Colonic mucosa (tissue), 4 donors: ENCODE results near the gene PI4KA. TPM values are rescaled to one million over a fixed set of nuclear protein-coding genes. Genes with fewer than 3 reads are reported as not detected.

Source experiments
- DNase-seq: peaks from one replicate; pipeline ENCODE4 v3.0.0-alpha.2; 2020
- H3K27ac ChIP-seq: fragments of 200-600 bp; one replicate; pipeline ENCODE4 v1.8.0; 2021
- H3K27me3 ChIP-seq: fragments of 200-600 bp; one replicate; pipeline ENCODE4 v1.8.0; 2021
- H3K36me3 ChIP-seq: fragments of 200-600 bp; one replicate; pipeline ENCODE4 v1.8.0; 2021
- H3K4me1 ChIP-seq: fragments of 200-600 bp; one replicate; pipeline ENCODE4 v1.8.0; 2021; ENCODE audit warnings: mild to moderate bottlenecking
- H3K4me3 ChIP-seq: fragments of 200-600 bp; one replicate; pipeline ENCODE4 v1.8.0; 2021
- H3K9ac ChIP-seq, 2 donors: one replicate each; pipeline ENCODE4 v1.7.0; 2013; ENCODE audit warnings: control low read depth in 2 of 2, low read depth in 2 of 2, low read length in 2 of 2
- H3K9me3 ChIP-seq: fragments of 200-600 bp; one replicate; pipeline ENCODE4 v1.8.0; 2021
- intact Hi-C: fragments of 100-400 bp; cut with DNase I; formaldehyde crosslinking; loops from one replicate; pipeline ENCODE4 v1.14.1; 2022
- total RNA-seq, 2 donors: library from RNA; stranded (reverse); fragmentation: NEBNext Ultra II Directional in 1 of 2; extraction: Animal tissue kit (Norgen Biotek cat#: 25700) in 1 of 2; gene quantifications; one replicate each; pipeline ENCODE4 v1.2.1, GENCODE V29; 2021
- TF ChIP-seq, protein P1 (sequence below): fragments of 200-600 bp; IDR thresholded peaks from one replicate; pipeline ENCODE4 v1.8.0; 2022; ENCODE audit warnings: antibody characterized with exemption, mild to moderate bottlenecking
- donor health status: healthy.
- donor health status: DM: no; HTN: no; CAD: no.
- donor health status: DM: no; HTN: no; CAD: no.

Gene PI4KA
- total RNA-seq, 2 donors from 2014 or later: 69.4 to 86.8 TPM

- Histone ChIP-seq H3K27me3 (no peaks in the 10 kb centered on the region), H3K9ac (no peak overlapping the region), H3K27ac (no peak overlapping the region), H3K36me3 (no peaks in the 10 kb centered on the region), H3K9me3 (no peaks in the 10 kb centered on the region), H3K4me1 (no peaks in the 10 kb centered on the region), H3K4me3 (no peak overlapping the region)
- no peak for DNase-seq
- TF ChIP-seq, protein P1, sequence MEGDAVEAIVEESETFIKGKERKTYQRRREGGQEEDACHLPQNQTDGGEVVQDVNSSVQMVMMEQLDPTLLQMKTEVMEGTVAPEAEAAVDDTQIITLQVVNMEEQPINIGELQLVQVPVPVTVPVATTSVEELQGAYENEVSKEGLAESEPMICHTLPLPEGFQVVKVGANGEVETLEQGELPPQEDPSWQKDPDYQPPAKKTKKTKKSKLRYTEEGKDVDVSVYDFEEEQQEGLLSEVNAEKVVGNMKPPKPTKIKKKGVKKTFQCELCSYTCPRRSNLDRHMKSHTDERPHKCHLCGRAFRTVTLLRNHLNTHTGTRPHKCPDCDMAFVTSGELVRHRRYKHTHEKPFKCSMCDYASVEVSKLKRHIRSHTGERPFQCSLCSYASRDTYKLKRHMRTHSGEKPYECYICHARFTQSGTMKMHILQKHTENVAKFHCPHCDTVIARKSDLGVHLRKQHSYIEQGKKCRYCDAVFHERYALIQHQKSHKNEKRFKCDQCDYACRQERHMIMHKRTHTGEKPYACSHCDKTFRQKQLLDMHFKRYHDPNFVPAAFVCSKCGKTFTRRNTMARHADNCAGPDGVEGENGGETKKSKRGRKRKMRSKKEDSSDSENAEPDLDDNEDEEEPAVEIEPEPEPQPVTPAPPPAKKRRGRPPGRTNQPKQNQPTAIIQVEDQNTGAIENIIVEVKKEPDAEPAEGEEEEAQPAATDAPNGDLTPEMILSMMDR: no peak
- intact Hi-C loops: loop anchor here (10.0 kb wide), 1 partner anchor 87 kb away; the partner anchor contains the start of gene AIFM3
Measured at GRCh38 chr22:20877715-20878114, 19.1 kb upstream of the PI4KA start.

GRCh38 chr22:20875296-20875695 is 16.7 kb upstream of the PI4KA start:
- intact Hi-C loops: loop anchor here (10.0 kb wide), 1 partner anchor 90 kb away; the partner anchor contains the start of gene AIFM3
- H3K4me3 ChIP-seq: no peak overlapping the region
- no peak for DNase-seq
- no peaks in the 10 kb centered on the region for H3K36me3 ChIP-seq
- no peaks in the 10 kb centered on the region for H3K27me3 ChIP-seq
- TF ChIP-seq, protein P1: no peak
- no peak overlapping the region for H3K27ac ChIP-seq
- no peaks in the 10 kb centered on the region for H3K4me1 ChIP-seq
- no peak overlapping the region for H3K9ac ChIP-seq
- H3K9me3 ChIP-seq: no peaks in the 10 kb centered on the region

DNA sequence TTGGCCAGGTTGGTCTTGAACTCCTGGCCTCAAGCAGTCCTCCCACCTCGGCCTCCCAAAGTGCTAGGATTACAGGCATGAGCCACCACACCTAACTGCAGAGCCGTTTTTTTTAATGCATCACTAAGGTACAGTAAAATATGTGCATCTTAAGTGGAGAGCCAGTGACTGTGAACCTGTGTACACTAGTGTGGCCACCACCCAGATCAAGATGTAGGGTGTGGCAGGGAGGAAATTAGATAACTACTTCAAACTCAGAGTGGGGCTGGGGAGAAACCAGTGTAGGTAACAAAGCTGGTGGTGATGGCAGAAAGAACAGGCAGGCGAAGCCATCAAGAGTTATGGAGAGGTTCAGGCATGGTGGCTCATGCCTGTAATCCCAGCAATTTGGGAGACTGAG is 14.6 kb upstream of the PI4KA start:
- no peaks in the 10 kb centered on the region for H3K27me3 ChIP-seq
- H3K9me3 ChIP-seq: no peaks in the 10 kb centered on the region
- H3K4me1 ChIP-seq: peaks cover under 1% of the 10 kb centered on the region
- H3K4me3 ChIP-seq: no peak overlapping the region
- H3K36me3 ChIP-seq: no peaks in the 10 kb centered on the region
- DNase-seq: no peak
- TF ChIP-seq, protein P1: no peak
- no peak overlapping the region for H3K27ac ChIP-seq
- intact Hi-C loops: loop anchor here (10.0 kb wide), 1 partner anchor 92 kb away; the partner anchor contains the start of gene AIFM3
- no peak overlapping the region for H3K9ac ChIP-seq

- H3K4me1 ChIP-seq: peaks cover 17% of the 10 kb centered on the region
- TF ChIP-seq, protein P1: no peak
- H3K4me3 ChIP-seq: no peak overlapping the region
- no peak for DNase-seq
- H3K27ac ChIP-seq: no peak overlapping the region
- H3K27me3 ChIP-seq: no peaks in the 10 kb centered on the region
- intact Hi-C loops: loop anchor here (10.0 kb wide), 1 partner anchor 46 kb away; the partner anchor contains the start of gene CRKL
- H3K9ac ChIP-seq: no peak overlapping the region
- H3K9me3 ChIP-seq: no peaks in the 10 kb centered on the region
- no peaks in the 10 kb centered on the region for H3K36me3 ChIP-seq
Measured at GRCh38 chr22:20869234-20869633, 10.6 kb upstream of the PI4KA start.

- peak overlapping the region; percentile 87 for H3K27ac ChIP-seq
- H3K36me3 ChIP-seq: no peaks in the 10 kb centered on the region
- H3K9ac ChIP-seq: peak overlapping the region in 1 of 2 donors; percentile 61
- no peak for DNase-seq
- H3K27me3 ChIP-seq: no peaks in the 10 kb centered on the region
- peaks cover 17% of the 10 kb centered on the region for H3K4me1 ChIP-seq
- TF ChIP-seq, protein P1: no peak
- intact Hi-C loops: loop anchor here (10.0 kb wide), 1 partner anchor 47 kb away; the partner anchor contains the start of gene CRKL
- no peak overlapping the region for H3K4me3 ChIP-seq
- no peaks in the 10 kb centered on the region for H3K9me3 ChIP-seq
Measured at GRCh38 chr22:20868025-20868962, 9.7 kb upstream of the PI4KA start.
